Naive thymus-derived CD8-positive, alpha-beta T cell (primary cell): ENCODE data around the gene DLG2. TPM values are rescaled to one million over a fixed set of nuclear protein-coding genes. Genes with fewer than 3 reads are reported as not detected.

Experiments
- ATAC-seq, 2 donors: fragments of 150-1000 bp; cut with Tn5 transposase in 1 of 2; sonication (Bioruptor Pico), chemical (Tn5 transposase) in 1 of 2; 1 replicate in 1 of 2; 2 replicates in 1 of 2; pipeline ENCODE4 v1.10.0; 2021; ENCODE audit warnings: mild to moderate bottlenecking in 2 of 2, moderate library complexity in 2 of 2
- POLR2A ChIA-PET: fragments of 350-600 bp; sonication (Branson Sonifier 250); formaldehyde crosslinking; loops from one replicate; lab custom pipeline; 2021; ENCODE audit warnings: antibody characterized with exemption; lab: Charles Lee
- DNase-seq, 10 donors: peaks; one replicate each; pipeline versions ENCODE4 v3.0.0 to v3.0.0-alpha.2; 2020 to 2022
- H3K27ac Mint-ChIP-seq, 10 donors: one replicate each; pipeline ENCODE4 v1.8.0; 2020 to 2022; ENCODE audit warnings: mild to moderate bottlenecking in 10 of 10, mixed read lengths in 10 of 10, moderate library complexity in 4 of 10, inconsistent platforms in 1 of 10
- H3K27me3 Mint-ChIP-seq, 5 donors: one replicate each; pipeline ENCODE4 v1.8.0; 2021 to 2022; ENCODE audit warnings: mixed read lengths in 5 of 5
- H3K36me3 Mint-ChIP-seq, 3 donors: one replicate each; pipeline ENCODE4 v1.8.0; 2020 to 2022; ENCODE audit warnings: mixed read lengths in 3 of 3, mild to moderate bottlenecking in 2 of 3, inconsistent platforms in 1 of 3
- H3K4me1 Mint-ChIP-seq, 4 donors: one replicate each; pipeline ENCODE4 v1.8.0; 2021 to 2022; ENCODE audit warnings: mixed read lengths in 4 of 4
- H3K4me3 Mint-ChIP-seq, 10 donors: one replicate each; pipeline ENCODE4 v1.8.0; 2020 to 2022; ENCODE audit warnings: mild to moderate bottlenecking in 10 of 10, mixed read lengths in 10 of 10, moderate library complexity in 6 of 10, inconsistent platforms in 1 of 10
- H3K9me3 Mint-ChIP-seq, 9 donors: one replicate each; pipeline ENCODE4 v1.8.0; 2020 to 2022; ENCODE audit warnings: mixed read lengths in 9 of 9, mild to moderate bottlenecking in 3 of 9, inconsistent platforms in 1 of 9, moderate library complexity in 1 of 9
- polyA plus RNA-seq, 3 donors: library from polyadenylated mRNA; unstranded; fragments of 300-500 nt; fragmentation: Illumina TruSeq; gene quantifications; one replicate each; pipeline ENCODE4 v1.2.3, GENCODE V29; 2021
- total RNA-seq, 8 experiments: library from RNA in 2 of 8; stranded (reverse) in 2 of 8; gene quantifications; one replicate each; pipeline ENCODE4 v1.2.3 and lab custom pipeline; 2021 to 2026

Gene DLG2
- total and polyA plus RNA-seq, 5 experiments from 2014 or later: 0.86 to 6.2 (median 2.5) TPM

GRCh38 chr11:83855237-83855636, 1771.9 kb downstream of the DLG2 start:
- H3K4me1 Mint-ChIP-seq: no peaks in the 10 kb centered on the region
- peaks cover 6 to 23% (median 19%) of the 10 kb centered on the region in 9 donors for H3K9me3 Mint-ChIP-seq
- H3K36me3 Mint-ChIP-seq: peaks cover 0 to 7% (median 0%) of the 10 kb centered on the region in 3 donors
- no peak overlapping the region for H3K27ac Mint-ChIP-seq
- no peak overlapping the region for H3K4me3 Mint-ChIP-seq
- POLR2A ChIA-PET: no interaction called here
- ATAC-seq: no peak
- no peak for DNase-seq
- peaks cover 0 to 7% (median 0%) of the 10 kb centered on the region in 5 donors for H3K27me3 Mint-ChIP-seq

GRCh38 chr11:83852775-83853442, 1774.2 kb downstream of the DLG2 start:
- Mint-ChIP-seq H3K27me3 (peaks cover 0 to 6% (median 0%) of the 10 kb centered on the region in 5 donors), H3K36me3 (no peaks in the 10 kb centered on the region), H3K4me1 (no peaks in the 10 kb centered on the region), H3K4me3 (no peak overlapping the region), H3K9me3 (peaks cover 3 to 13% (median 9%) of the 10 kb centered on the region in 9 donors), H3K27ac (no peak overlapping the region)
- POLR2A ChIA-PET: no interaction called here
- no peak for ATAC-seq
- no peak for DNase-seq

- no peaks in the 10 kb centered on the region for H3K4me1 Mint-ChIP-seq
- no peak for ATAC-seq
- no peaks in the 10 kb centered on the region for H3K36me3 Mint-ChIP-seq
- peaks cover 0 to 6% (median 0%) of the 10 kb centered on the region in 5 donors for H3K27me3 Mint-ChIP-seq
- no peak for DNase-seq
- POLR2A ChIA-PET: no interaction called here
- no peak overlapping the region for H3K4me3 Mint-ChIP-seq
- H3K27ac Mint-ChIP-seq: no peak overlapping the region
- peaks cover under 1 to 9% (median 4%) of the 10 kb centered on the region in 9 donors for H3K9me3 Mint-ChIP-seq
These were observed 1775.1 kb downstream of the DLG2 start for GRCh38 chr11:83852012-83852411.

GRCh38 chr11:83847467-83848034, 1779.6 kb downstream of the DLG2 start:
- no peak for ATAC-seq
- H3K4me3 Mint-ChIP-seq: no peak overlapping the region
- H3K27me3 Mint-ChIP-seq: peaks cover 0 to 6% (median 4%) of the 10 kb centered on the region in 5 donors
- DNase-seq: no peak
- POLR2A ChIA-PET: no interaction called here
- H3K9me3 Mint-ChIP-seq: peaks cover 0 to 4% (median 0%) of the 10 kb centered on the region in 9 donors
- H3K27ac Mint-ChIP-seq: no peak overlapping the region
- H3K36me3 Mint-ChIP-seq: no peaks in the 10 kb centered on the region
- no peaks in the 10 kb centered on the region for H3K4me1 Mint-ChIP-seq

- Mint-ChIP-seq H3K36me3 (no peaks in the 10 kb centered on the region), H3K27ac (no peak overlapping the region), H3K9me3 (peaks cover 0 to 4% (median 0%) of the 10 kb centered on the region in 9 donors), H3K27me3 (peaks cover under 1 to 10% (median 8%) of the 10 kb centered on the region in 5 donors), H3K4me3 (no peak overlapping the region), H3K4me1 (no peaks in the 10 kb centered on the region)
- ATAC-seq (no peak), DNase-seq (no peak)
- POLR2A ChIA-PET: no interaction called here
These were observed 1781.3 kb downstream of the DLG2 start for GRCh38 chr11:83845797-83846196.

GRCh38 chr11:83840326-83840725, 1786.8 kb downstream of the DLG2 start:
- H3K4me3 Mint-ChIP-seq: no peak overlapping the region
- DNase-seq: no peak
- POLR2A ChIA-PET: no interaction called here
- no peaks in the 10 kb centered on the region for H3K9me3 Mint-ChIP-seq
- H3K27me3 Mint-ChIP-seq: peaks cover 6 to 20% (median 9%) of the 10 kb centered on the region in 5 donors
- ATAC-seq: no peak
- no peaks in the 10 kb centered on the region for H3K36me3 Mint-ChIP-seq
- H3K27ac Mint-ChIP-seq: no peak overlapping the region
- H3K4me1 Mint-ChIP-seq: no peaks in the 10 kb centered on the region

GRCh38 chr11:83836883-83837654, 1790.1 kb downstream of the DLG2 start:
- Mint-ChIP-seq H3K36me3 (no peaks in the 10 kb centered on the region), H3K9me3 (no peaks in the 10 kb centered on the region), H3K27me3 (peaks cover 5 to 20% (median 12%) of the 10 kb centered on the region in 5 donors), H3K4me3 (no peak overlapping the region), H3K4me1 (peaks cover 0 to 1% (median 0%) of the 10 kb centered on the region in 4 donors), H3K27ac (no peak overlapping the region)
- DNase-seq (no peak), ATAC-seq (no peak)
- POLR2A ChIA-PET: no interaction called here

- H3K27me3 Mint-ChIP-seq: peaks cover 5 to 16% (median 12%) of the 10 kb centered on the region in 5 donors
- ATAC-seq (no peak), DNase-seq (no peak)
- POLR2A ChIA-PET: no interaction called here
- H3K27ac Mint-ChIP-seq: no peak overlapping the region
- no peaks in the 10 kb centered on the region for H3K36me3 Mint-ChIP-seq
- H3K4me3 Mint-ChIP-seq: no peak overlapping the region
- peaks cover 0 to 1% (median 0%) of the 10 kb centered on the region in 4 donors for H3K4me1 Mint-ChIP-seq
- H3K9me3 Mint-ChIP-seq: no peaks in the 10 kb centered on the region
These were observed 1791.1 kb downstream of the DLG2 start for GRCh38 chr11:83836065-83836464.

- H3K27ac Mint-ChIP-seq: peak overlapping the region in 1 of 10 donors; percentile 1
- H3K27me3 Mint-ChIP-seq: peaks cover 2 to 12% (median 9%) of the 10 kb centered on the region in 5 donors
- H3K4me1 Mint-ChIP-seq: peaks cover 0 to 1% (median 0%) of the 10 kb centered on the region in 4 donors
- DNase-seq: no peak
- POLR2A ChIA-PET: no interaction called here
- no peaks in the 10 kb centered on the region for H3K9me3 Mint-ChIP-seq
- H3K36me3 Mint-ChIP-seq: no peaks in the 10 kb centered on the region
- ATAC-seq: no peak
- H3K4me3 Mint-ChIP-seq: no peak overlapping the region
These were observed 1791.7 kb downstream of the DLG2 start for GRCh38 chr11:83835423-83835822.

GRCh38 chr11:83831929-83832328, 1795.2 kb downstream of the DLG2 start:
- POLR2A ChIA-PET: no interaction called here
- no peak for ATAC-seq
- Mint-ChIP-seq H3K9me3 (no peaks in the 10 kb centered on the region), H3K27ac (no peak overlapping the region), H3K4me3 (no peak overlapping the region), H3K27me3 (peaks cover 0 to 10% (median 5%) of the 10 kb centered on the region in 5 donors), H3K36me3 (no peaks in the 10 kb centered on the region), H3K4me1 (peaks cover 0 to 2% (median under 1%) of the 10 kb centered on the region in 4 donors)
- DNase-seq: no peak

- POLR2A ChIA-PET: no interaction called here
- Mint-ChIP-seq H3K36me3 (no peaks in the 10 kb centered on the region), H3K27ac (no peak overlapping the region), H3K27me3 (peaks cover 0 to 4% (median 0%) of the 10 kb centered on the region in 5 donors), H3K4me1 (peaks cover 0 to 2% (median 0%) of the 10 kb centered on the region in 4 donors), H3K4me3 (no peak overlapping the region), H3K9me3 (no peaks in the 10 kb centered on the region)
- DNase-seq (no peak), ATAC-seq (no peak)
These were observed 1799.1 kb downstream of the DLG2 start for GRCh38 chr11:83827940-83828554.

GRCh38 chr11:83827520-83827919, 1799.6 kb downstream of the DLG2 start:
- ATAC-seq (no peak), DNase-seq (no peak)
- Mint-ChIP-seq H3K27ac (no peak overlapping the region), H3K4me1 (peaks cover 0 to 2% (median 0%) of the 10 kb centered on the region in 4 donors), H3K36me3 (no peaks in the 10 kb centered on the region), H3K4me3 (no peak overlapping the region), H3K9me3 (no peaks in the 10 kb centered on the region), H3K27me3 (peaks cover 0 to 2% (median 0%) of the 10 kb centered on the region in 5 donors)
- POLR2A ChIA-PET: no interaction called here
